NCI-H82 treated with DMSO at 0.1 percent for 48 hours (cell line): ENCODE results near the gene TJP2.

Experiments used
- DNase-seq: peaks from one replicate; lab custom pipeline; 2025; ENCODE audit not compliant: unreplicated experiment; lab: John Stamatoyannopoulos, UW

Gene TJP2

DNA sequence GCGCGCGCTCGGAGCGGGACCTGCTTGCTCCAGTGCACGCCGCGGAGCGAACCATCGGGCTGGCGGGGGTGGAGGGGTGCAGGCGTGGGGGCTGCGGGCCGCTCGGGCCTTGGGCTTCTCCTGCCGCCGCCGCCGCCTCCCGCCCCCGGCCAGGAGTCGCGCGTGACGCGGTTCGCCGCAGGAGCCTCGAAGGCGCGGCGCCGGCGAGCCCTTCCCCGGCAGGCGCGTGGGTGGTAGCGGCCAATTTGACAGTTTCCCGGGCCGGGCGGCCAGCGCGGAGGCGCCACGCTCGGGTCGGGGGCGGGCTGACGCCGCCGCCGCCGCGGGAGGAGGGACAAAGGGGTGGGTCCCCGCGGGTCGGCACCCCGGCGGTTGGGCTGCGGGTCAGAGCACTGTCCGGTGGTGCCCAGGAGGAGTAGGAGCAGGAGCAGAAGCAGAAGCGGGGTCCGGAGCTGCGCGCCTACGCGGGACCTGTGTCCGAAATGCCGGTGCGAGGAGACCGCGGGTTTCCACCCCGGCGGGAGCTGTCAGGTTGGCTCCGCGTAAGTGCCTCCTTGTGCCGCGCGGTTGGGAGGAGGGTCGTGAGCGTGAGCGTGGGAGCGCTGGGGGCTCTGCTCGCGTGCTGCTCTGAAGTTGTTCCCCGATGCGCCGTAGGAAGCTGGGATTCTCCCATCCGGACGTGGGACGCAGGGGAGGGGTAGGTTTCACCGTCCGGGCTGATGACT is at the start of gene TJP2:
Gene TJP2 (plus strand): TSS at position 387 of the 725 bp plus-strand sequence. CDS start 96 bp downstream, at position 483.
- DNase-seq: no peak

DNA sequence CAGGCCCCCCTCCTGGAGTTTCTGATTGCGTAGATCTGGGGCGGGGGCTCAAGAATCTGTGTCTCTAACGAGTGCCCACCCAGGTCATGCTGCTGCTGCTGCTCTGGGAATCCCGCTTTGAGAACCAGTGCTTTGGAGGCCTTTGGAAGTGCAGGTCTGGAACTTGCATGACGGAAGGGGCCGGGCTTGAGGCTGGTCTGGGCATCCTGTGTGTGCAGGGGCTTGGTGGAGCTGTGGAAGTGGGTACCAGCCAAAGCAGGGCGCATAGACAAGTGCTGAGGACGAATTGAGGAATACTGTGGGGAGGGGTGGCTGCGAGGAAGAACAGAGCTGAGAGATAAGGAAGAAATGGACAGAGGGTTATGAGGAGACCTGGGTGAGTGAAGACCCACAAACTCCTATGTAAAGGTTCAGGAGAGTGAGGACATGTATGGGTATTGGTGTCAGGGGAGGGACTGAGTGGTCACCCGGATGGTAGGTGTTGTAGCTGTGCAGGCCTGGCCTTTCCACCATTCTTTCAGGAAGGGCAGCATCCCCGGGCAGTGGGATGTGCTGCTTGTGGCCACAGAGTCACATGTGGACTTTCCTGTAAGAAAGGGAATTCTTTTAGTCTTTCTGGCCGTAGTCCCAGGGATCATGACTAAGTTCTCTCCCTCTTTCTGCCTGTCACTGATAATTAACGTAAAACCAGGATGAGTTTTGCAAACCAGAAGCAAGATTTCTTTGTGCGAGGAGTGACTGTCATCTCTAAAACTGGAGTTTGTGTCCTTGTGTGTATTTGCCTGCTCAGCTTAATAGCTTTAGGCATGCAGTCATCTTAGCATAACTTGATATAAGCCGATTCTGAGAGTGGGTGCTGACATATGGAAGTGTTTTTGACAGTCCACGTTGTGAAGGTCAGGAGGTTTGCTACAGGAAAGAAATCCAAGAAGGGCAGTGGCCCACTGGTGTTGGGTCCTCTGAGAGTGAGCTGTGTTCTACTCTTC is 43.3 kb upstream of the TJP2 start:
- DNase-seq: peak; percentile 27

DNA sequence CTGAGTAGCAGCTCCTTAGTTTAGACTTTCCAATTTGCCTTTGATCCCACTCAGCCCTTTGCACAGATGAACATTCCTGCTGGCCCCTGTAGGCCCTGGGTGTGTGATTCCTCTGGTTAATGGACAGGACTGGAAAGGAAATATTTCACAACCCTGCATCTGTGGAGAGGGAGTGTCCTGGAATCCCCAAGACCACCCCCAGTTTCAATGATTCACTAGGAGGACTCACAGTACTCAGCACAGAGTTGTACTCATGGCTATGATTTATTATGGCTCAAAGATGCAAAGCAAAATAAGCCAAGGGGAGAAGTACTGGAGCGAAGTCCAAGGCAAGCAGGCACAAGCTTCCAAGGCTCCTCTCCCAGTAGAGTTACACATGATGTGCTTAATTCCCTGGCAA is 42.4 kb upstream of the TJP2 start:
- no peak for DNase-seq

DNA sequence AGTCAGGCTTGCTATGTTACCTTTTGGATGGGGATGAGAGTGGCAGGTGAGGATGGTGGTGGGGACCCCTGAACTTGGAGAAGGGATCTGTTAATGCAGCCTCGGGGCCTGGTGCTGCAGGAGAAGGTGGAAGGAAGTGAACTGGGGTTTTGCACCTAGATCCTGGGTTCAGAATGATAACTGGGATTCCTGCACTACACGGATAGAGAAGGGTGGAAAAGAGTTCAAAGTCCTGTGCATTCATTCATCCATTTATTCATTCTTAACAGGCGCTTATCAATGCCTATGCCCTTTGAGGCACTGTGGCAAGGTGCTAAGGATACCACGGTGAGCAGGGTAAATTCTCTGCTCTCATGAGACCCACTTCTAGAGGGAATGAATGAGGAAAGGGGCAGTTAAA is 41.7 kb upstream of the TJP2 start:
- DNase-seq: no peak

DNA sequence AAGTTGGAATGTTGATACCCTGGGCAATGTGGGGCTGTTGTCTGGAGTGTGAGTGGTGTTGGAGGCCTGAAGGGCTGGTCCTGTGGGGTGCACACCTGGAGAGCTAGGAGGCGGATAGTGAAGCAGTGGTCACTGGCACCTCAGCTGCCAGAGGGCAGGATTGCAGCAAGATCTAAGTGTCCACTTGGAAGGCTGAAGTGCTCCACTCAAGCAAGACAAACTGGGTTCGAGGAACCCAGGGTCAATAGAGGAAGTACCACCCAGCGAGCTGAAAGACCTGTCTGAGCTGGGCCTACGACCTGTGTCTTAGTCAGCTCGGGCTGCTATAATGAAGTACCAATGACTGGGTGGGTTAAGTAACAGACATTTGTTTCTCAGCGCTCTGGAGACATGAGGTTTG is 39.7 kb upstream of the TJP2 start:
- no peak for DNase-seq

DNA sequence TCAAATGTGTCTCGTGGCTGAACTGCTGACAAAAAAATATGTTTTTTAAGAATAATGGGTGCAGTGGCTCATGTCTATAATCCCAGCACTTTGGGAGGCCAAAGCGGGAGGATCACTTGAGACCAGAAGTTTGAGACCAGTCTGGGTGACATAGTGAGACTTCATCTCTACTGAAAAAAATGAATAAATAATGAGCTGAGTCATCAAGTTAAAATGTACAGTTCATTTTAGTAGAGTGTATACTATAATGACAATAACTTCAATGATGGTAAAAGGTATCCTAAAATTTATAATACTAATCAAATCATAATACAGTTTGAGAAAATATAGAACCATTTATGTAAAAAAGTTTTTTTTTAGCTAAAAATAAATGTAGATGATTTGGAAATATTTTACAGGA is 37.9 kb upstream of the TJP2 start:
- no peak for DNase-seq

DNA sequence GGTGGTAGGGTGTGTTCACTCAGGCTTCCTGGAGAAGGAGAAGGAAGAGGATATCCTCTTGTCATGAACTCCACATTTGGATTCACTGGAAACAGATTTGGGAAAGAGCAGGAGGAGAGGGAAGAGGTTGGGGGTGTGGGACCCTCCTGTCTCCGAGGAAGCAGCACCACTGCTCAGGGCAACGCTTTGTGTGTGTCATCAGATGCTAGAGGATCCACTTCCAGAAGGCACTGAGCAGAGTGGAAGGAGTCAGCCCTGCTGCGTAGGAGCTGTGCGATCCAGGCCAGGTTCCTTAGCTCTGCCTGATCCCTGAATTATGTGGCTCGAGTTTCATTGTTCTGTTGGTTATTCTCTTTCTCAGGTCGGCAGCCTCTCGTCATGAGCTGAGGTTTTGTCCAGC is 37.3 kb upstream of the TJP2 start:
- DNase-seq: no peak

DNA sequence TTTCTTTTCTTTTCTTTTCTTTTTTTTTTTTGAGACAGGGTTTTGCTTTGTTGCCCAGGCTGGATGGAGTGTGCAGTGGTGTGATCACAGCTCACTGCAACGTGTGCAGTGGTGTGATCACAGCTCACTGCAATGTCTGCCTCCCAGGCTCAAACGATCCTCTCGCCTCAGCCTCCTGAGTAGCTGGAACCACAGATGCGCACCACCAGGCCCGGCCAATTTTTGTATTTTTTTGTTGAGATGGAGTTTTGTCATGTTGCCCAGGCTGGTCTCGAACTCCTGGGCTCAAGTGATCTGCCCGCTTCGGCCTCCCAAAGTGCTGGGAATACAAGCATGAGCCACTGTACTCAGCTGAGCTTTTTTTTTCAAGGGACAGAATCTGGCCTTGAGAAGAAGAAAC is 36.8 kb upstream of the TJP2 start:
- DNase-seq: no peak

DNA sequence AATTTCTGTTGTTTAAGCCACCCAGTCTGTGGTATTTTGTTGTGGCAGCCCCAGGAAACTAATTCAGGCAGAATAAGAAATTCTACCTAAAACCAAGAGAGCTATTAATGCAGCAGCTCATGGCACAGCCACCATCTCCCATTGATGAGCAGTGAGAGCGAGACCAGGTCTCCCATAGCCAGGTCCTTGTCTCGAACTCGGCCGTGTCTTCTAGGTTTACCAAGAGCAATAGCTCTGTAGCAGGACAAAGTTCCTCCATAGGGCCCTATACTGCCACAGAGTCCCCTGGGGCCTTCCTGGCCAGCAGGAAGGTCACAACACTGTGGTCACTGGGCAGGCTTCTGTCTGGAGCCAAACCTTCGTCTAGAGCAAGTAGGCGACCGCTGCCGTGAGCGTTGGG is 34.5 kb upstream of the TJP2 start:
- no peak for DNase-seq

DNA sequence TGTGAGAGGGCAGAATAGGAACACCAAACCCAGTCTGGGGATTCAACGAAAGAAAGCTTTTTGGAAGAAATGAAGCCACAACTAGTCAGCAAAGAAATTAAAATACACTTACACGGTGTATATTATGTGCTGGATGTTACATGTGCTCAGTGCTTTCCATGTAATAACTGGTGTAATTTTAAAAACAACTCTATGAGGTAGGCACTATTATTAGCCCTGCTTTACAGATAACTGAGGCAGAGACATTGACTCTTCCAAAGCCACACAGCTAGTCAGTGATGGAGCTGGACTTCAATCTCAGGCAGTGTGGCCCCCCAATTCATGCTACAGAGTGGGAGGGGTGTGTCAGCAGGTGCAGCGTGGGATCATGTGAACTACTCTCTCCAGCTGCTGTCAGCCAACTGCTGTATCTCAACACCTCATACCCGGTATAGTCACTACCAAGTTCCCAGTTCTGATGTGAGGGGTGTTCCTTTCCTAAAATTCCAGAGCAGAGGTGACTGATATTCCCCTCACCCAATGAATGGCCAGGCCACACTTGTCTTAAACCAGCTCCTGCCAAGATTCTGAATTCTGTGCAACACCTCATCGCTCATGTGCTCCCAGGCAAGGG is 33.8 kb upstream of the TJP2 start:
- no peak for DNase-seq

DNA sequence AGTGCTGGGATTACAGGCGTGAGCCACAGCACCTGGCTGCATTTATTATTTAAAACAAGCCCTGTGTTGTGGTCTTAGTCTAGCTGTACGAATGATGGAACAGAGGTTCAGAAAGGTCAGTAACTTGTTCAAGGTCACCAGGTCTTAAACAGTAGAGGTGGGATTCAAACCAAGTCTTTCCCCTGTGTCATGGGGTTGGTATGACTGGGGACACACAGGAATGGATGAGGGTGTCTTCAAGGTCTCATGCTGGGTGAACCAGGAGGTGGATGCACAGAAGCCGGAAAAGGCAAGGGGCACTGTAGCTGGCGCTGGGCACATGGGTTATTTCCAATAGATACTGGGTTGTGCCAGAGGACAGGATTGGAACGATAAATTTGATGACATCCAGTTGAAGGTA is 32.2 kb upstream of the TJP2 start:
- DNase-seq: no peak

DNA sequence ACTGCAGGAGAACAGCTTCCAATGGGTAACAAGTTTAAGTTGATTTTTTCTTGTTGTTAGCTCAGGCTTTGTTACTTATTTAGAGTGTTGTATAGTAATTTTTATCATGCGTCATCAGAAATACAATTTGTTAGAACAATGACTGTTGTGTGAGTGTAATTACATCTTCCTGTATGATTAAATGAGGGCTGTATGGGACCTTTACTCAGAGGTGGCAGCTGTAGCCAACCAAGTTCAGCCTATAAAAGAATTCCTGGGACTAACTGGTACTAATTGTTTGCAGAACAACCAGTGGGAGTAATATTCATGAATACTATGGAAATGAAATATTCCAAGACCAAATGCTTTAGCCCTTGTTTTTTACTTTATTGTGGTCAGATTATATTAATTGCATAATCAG is 30.8 kb upstream of the TJP2 start:
- DNase-seq: no peak

DNA sequence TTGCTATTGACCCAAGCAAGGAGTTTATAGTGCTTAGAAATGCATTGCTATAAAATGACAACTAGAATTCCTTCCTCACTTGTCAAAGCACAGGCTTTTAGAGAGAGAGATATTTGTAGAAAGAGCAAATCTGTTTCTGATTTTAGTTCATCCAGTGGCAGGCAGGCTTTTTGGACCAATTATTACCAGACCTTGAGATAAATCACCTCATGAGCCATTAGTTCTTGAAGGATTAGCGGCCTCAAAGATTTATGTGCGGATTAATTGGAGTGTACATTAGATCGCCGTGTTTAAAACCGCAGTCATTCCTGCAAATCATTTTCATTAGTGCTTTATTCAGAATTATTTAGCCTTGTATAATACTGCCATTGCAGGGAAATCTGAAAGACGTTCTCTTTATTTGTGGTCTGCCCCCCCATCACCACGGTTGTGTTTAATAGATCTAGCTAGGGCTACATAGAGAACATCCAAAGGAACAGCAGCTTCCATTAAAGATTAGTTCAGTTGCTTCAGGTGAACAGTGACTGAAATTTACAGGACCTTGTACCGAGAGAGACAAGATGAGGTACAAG is 28.8 kb upstream of the TJP2 start:
- DNase-seq: peak; percentile 92

DNA sequence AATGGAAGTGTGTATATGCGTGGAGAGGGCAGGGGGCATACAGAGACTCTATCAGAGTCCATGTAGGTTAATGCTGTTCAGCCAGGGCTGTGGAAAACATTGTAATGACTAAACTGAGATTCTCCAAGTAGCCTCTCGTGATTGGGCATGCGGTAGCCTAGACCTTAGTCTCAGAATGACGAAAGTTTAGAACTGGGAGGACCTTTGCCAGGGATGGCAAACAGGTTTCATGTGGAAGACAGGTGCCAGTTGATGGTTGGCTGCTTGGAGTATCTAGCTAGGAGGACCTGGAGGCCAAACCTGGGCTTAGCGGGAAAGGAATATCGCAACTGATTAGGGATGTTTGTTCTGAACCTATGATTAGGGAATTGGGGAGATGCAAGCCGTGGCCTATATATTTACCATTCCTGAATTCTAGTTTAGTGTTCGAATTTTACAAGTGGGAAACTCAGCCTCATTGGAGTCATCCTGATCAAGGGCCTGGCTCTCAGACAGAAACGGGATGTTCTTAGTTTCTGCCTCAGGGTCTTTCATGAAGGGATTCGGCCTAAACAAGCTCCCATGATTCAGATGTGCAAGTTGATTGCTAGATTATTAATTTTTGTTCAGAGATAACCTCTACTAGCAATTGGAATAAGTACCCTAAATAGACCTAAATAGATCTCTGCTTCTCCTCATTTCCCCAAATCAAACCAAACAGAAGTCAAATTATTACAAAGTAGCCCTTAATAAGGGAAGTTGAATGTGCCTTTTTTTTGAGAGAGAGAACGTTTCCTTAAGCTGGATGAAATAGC is 26.8 kb upstream of the TJP2 start:
- no peak for DNase-seq

DNA sequence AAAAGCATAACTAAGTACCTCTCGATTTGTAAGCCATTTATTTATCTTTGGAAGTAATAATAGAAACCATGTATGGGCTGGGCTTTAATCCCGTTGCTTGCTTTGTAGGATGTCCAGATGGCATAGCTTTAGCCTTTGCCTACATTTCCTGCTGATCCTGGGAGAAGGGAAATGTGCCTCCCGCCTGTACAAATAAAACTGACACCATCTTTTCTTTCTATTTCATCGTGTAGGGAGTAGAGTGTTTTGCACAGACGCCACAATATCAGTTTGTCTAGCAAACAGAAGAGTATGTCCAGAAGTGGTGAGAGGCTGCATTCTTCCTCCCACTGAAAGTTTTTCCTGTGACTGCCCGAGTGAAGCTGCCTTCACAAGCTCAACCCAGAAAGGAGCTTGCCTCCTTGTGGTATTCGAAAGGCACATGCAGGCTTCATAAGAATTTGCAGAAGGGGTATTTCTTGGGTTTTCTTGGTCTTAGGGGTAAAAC is 24.7 kb upstream of the TJP2 start:
- peak; percentile 62 for DNase-seq

DNA sequence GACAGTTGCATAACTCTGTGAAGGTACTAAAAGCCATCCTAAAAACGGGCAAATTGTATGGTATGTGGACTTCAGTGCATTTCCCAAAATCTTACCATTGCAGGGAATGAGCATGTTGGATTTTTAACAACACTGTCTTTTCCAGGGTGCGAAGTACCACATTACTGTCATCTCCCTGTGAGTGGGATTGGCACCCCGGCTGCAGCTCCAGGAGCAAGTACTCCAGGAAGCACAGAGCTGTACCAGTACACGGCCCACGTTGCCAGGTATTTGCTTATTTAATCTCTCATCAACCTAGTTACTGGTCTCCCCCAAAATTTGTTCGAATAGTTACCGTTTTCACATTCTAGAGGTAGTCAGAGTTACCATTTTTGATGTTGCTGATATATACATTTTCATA is 22.6 kb upstream of the TJP2 start:
- DNase-seq: no peak

DNA sequence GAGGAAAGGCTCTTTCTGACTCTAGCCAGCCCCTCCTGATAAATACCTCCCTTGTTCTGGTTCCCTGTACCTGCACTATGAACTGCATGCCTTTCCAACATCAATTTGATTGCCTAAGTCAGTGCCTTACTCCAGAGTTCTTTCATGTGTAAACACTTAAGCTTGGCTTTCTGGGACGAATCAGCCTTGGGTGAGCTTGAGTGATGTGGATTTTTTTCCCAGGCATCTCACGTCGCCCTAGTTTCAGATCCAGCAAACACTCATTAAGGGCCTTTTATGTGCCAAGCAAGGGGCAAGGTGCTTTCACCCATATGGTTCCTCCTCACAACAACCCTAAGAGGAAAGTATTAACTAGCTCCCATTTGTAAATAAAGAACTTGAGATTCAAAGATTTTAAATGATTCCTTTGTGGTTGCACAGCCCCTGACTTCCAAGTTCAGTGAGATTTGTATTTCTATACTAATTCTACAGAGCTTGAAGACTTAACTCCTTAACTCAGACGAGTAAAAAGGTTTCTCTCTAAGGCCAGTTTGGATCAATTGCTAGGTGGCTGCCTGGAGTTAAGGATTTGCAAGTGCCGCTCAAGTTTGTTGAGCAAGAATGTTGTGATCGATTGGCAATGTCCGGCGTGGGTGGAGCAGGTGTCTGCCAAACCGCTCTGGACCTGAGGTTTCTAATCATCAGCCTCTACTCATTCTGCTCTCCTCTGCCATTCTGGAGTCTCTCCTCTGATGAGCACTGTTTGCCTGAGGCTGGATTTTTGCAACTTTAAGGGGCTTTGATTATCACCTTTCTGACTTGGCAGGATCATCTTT is 20.2 kb upstream of the TJP2 start:
- no peak for DNase-seq

DNA sequence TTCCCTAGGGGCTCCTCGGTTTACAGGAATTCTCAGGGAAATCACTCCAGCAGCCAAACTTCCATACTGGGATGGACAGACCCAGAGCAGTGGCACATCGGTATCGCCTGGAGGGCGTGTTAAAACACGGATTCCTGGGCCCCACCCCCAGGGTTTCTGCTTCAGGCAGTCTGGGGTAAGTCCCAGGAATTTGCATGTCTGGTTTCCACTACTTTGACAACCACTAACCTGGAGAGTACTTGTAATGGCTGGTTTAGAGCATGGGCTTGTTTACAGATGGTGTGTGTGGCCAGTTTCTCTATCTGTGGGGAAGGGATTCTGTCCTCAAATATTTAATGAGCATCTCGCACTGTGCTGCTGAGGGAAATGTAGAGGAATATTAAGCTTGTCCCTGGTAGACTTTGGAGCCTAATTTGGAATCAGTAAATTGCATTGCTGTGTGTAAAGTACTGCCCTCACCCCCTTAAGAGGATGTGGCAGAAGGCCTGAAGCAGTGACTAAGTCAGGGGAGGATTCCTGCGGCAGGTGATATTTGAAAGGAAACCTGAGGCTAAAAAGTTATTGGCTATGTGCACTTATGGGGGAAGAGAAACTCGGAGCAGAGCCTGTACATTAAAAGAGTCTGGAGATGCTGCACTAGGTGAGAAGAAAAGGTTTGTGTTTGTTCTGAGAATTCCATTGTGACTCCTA is 18.6 kb upstream of the TJP2 start:
- no peak for DNase-seq
